HEK293 (cell line): ENCODE data around the gene HSPB6.

Experiments used
- CTCF ChIA-PET: fragments of 350-600 bp; formaldehyde crosslinking; extraction: SDS; loops from one replicate; lab custom pipeline; 2021; ENCODE audit warnings: antibody characterized with exemption; lab: Yijun Ruan, JAX
- POLR2A ChIA-PET: fragments of 300-600 bp; formaldehyde crosslinking; extraction: SDS; loops from one replicate; lab custom pipeline; 2020; ENCODE audit warnings: antibody characterized with exemption, inconsistent platforms; lab: Yijun Ruan, JAX
- H3K27ac ChIP-seq: fragments of 200-500 bp; sonication (Bioruptor generic); 2 replicates; pipeline ENCODE4 v1.5.1; 2014; ENCODE audit warnings: low read depth, low read length, control low read depth, inconsistent platforms; ENCODE audit errors: extremely low read depth
- H3K36me3 ChIP-seq, 2 experiments: fragments of 200-500 bp in 1 of 2; sonication (Bioruptor generic) in 1 of 2; 1 replicate in 1 of 2; 2 replicates in 1 of 2; pipeline ENCODE4 v1.5.1; 2014 to 2017; ENCODE audit warnings: inconsistent platforms in 2 of 2, low read length in 2 of 2; ENCODE audit not compliant: control insufficient read depth in 2 of 2, insufficient read depth in 1 of 2
- H3K4me1 ChIP-seq: fragments of 200-500 bp; sonication (Bioruptor generic); 2 replicates; pipeline ENCODE4 v1.5.1; 2014; ENCODE audit warnings: mild to moderate bottlenecking, low read length, inconsistent platforms; ENCODE audit not compliant: control insufficient read depth, insufficient read depth
- H3K4me3 ChIP-seq: 2 replicates; pipeline ENCODE4 v1.5.1; 2011; ENCODE audit warnings: low read depth, mild to moderate bottlenecking, control low read depth, low read length, moderate library complexity
- H3K9me3 ChIP-seq: fragments of 200-500 bp; sonication (Bioruptor generic); 2 replicates; pipeline ENCODE4 v1.5.1; 2014; ENCODE audit warnings: low read depth, low read length, inconsistent platforms; ENCODE audit not compliant: control insufficient read depth, insufficient read depth
- GLI4 ChIP-seq: fragments of 450-650 bp; formaldehyde crosslinking; IDR thresholded peaks from 2 replicates; pipeline ENCODE4 v1.5.1; 2016; ENCODE audit warnings: missing biosample characterization, missing genetic modification characterization
- GLIS1 ChIP-seq: fragments of 450-650 bp; formaldehyde crosslinking; IDR thresholded peaks from 2 replicates; pipeline ENCODE4 v1.5.1; 2016; ENCODE audit warnings: missing biosample characterization, missing genetic modification characterization
- IKZF3 ChIP-seq: fragments of 450-650 bp; IDR thresholded peaks from 2 replicates; pipeline ENCODE4 v1.5.0; 2018; ENCODE audit warnings: missing biosample characterization, mild to moderate bottlenecking, missing genetic modification characterization, moderate library complexity
- KLF7 ChIP-seq: fragments of 450-650 bp; formaldehyde crosslinking; IDR thresholded peaks from 2 replicates; pipeline ENCODE4 v1.5.1; 2016; ENCODE audit warnings: missing biosample characterization, missing genetic modification characterization, borderline replicate concordance
- KLF9 ChIP-seq: fragments of 450-650 bp; formaldehyde crosslinking; IDR thresholded peaks from 2 replicates; pipeline ENCODE4 v1.5.1; 2016; ENCODE audit warnings: missing biosample characterization, missing genetic modification characterization, low read depth
- SP2 ChIP-seq: fragments of 450-650 bp; formaldehyde crosslinking; IDR thresholded peaks from 2 replicates; pipeline ENCODE4 v1.5.1; 2016; ENCODE audit warnings: missing biosample characterization, missing genetic modification characterization
- ZEB2 ChIP-seq: fragments of 450-650 bp; formaldehyde crosslinking; IDR thresholded peaks from 2 replicates; pipeline ENCODE4 v1.5.1; 2016; ENCODE audit warnings: missing biosample characterization, missing genetic modification characterization
- ZIC2 ChIP-seq: fragments of 450-650 bp; formaldehyde crosslinking; IDR thresholded peaks from 2 replicates; pipeline ENCODE4 v1.5.1; 2016; ENCODE audit warnings: missing biosample characterization, missing genetic modification characterization
- ZNF138 ChIP-seq: fragments of 450-650 bp; formaldehyde crosslinking; IDR thresholded peaks from 2 replicates; pipeline ENCODE4 v1.5.1; 2016; ENCODE audit warnings: missing biosample characterization, missing genetic modification characterization, borderline replicate concordance
- ZNF155 ChIP-seq: fragments of 450-650 bp; formaldehyde crosslinking; IDR thresholded peaks from 2 replicates; pipeline ENCODE4 v1.5.1; 2016; ENCODE audit warnings: missing biosample characterization, missing genetic modification characterization
- ZNF16 ChIP-seq: fragments of 450-650 bp; formaldehyde crosslinking; IDR thresholded peaks from 2 replicates; pipeline ENCODE4 v1.5.1; 2016; ENCODE audit warnings: low read depth, missing biosample characterization, missing genetic modification characterization
- ZNF175 ChIP-seq: fragments of 450-650 bp; formaldehyde crosslinking; IDR thresholded peaks from 2 replicates; pipeline ENCODE4 v1.5.1; 2016; ENCODE audit warnings: missing biosample characterization, missing genetic modification characterization
- ZNF2 ChIP-seq: fragments of 450-650 bp; formaldehyde crosslinking; IDR thresholded peaks from 2 replicates; pipeline ENCODE4 v1.5.1; 2016; ENCODE audit warnings: missing biosample characterization, missing genetic modification characterization
- ZNF23 ChIP-seq: fragments of 450-650 bp; formaldehyde crosslinking; IDR thresholded peaks from 2 replicates; pipeline ENCODE4 v1.5.1; 2016; ENCODE audit warnings: missing biosample characterization, missing genetic modification characterization, borderline replicate concordance
- ZNF548 ChIP-seq: fragments of 450-650 bp; formaldehyde crosslinking; IDR thresholded peaks from 2 replicates; pipeline ENCODE4 v1.5.1; 2016; ENCODE audit warnings: missing biosample characterization, missing genetic modification characterization
- ZNF555 ChIP-seq: fragments of 450-650 bp; formaldehyde crosslinking; conservative IDR thresholded peaks from 2 replicates; pipeline ENCODE4 v1.5.1; 2017; ENCODE audit warnings: missing biosample characterization, mild to moderate bottlenecking, missing genetic modification characterization, inconsistent platforms
- ZNF660 ChIP-seq: fragments of 450-650 bp; IDR thresholded peaks from 2 replicates; pipeline ENCODE4 v1.5.1; 2018; ENCODE audit warnings: missing biosample characterization, mild to moderate bottlenecking, missing genetic modification characterization
- ZNF677 ChIP-seq: fragments of 450-650 bp; IDR thresholded peaks from 2 replicates; pipeline ENCODE4 v1.5.0; 2018; ENCODE audit warnings: missing biosample characterization, mild to moderate bottlenecking, missing genetic modification characterization, moderate library complexity
- ZNF76 ChIP-seq: fragments of 450-650 bp; formaldehyde crosslinking; IDR thresholded peaks from 2 replicates; pipeline ENCODE4; 2016; ENCODE audit warnings: low read depth, missing biosample characterization, missing genetic modification characterization, borderline replicate concordance
- ZNF776 ChIP-seq: fragments of 450-650 bp; formaldehyde crosslinking; IDR thresholded peaks from 2 replicates; pipeline ENCODE4 v1.5.0; 2017; ENCODE audit warnings: missing biosample characterization, missing genetic modification characterization, borderline replicate concordance
- ZNF792 ChIP-seq: fragments of 450-650 bp; formaldehyde crosslinking; IDR thresholded peaks from 2 replicates; pipeline ENCODE4 v1.5.1; 2016; ENCODE audit warnings: missing biosample characterization, missing genetic modification characterization
- TF ChIP-seq, protein P1 (sequence below): fragments of 450-650 bp; formaldehyde crosslinking; IDR thresholded peaks from 2 replicates; pipeline ENCODE4 v1.5.1; 2016; ENCODE audit warnings: missing biosample characterization, missing genetic modification characterization
- TF ChIP-seq, protein P2 (sequence below): fragments of 450-650 bp; formaldehyde crosslinking; IDR thresholded peaks from 2 replicates; pipeline ENCODE4 v1.5.1; 2016; ENCODE audit warnings: missing biosample characterization, missing genetic modification characterization, borderline replicate concordance
- TF ChIP-seq, protein P3 (sequence below): fragments of 450-650 bp; formaldehyde crosslinking; IDR thresholded peaks from 2 replicates; pipeline ENCODE4 v1.5.1; 2016; ENCODE audit warnings: missing biosample characterization, missing genetic modification characterization

The HSPB6 gene

DNA sequence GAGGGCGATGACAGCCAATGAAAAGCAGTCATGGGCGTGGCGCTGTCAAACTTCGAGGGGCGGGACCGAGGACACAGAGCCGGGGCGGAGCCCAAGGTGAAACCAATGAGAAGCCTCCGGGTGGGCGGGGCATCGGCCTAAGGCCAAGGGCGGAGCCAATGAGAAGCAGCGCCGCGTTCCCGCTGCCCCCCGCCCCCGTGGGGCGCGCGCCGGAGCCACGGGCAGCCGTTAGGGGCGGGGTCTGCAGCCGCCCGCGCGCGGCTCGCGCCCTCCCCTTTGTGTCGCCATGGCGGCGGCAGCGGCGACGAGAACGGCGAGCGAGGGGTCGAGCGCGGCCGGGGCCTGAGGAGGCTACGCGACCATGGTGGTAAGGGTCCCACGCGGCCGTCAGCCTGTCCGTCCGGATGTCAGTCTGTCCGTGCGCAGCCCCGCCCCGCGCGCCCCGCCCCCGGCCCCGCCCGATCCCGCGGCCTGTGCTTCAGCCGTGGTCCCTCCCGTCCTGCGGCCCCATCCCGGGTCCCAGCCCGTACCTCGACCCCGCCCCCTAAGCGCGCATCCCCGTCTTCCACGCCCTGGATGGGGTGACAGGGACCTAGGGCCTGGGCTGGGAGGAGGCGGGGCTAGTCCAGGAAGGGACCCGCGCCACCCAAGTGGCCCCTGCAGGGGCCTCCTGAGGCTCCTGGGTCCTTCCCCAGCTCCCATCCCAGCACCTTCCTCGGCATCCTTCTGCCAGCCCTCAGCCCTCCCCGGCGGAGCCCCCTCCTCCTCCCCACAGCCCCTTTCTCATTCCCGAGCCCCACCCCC, 18.7 kb upstream of the HSPB6 start, which contains the start of gene ARHGAP33:
TSS of gene ARHGAP33 (plus strand) at position 267 of the 804 bp plus-strand sequence. CDS start at position 362, 95 bp downstream.
- Histone ChIP-seq H3K4me1 (peaks cover 24% of the 10 kb centered on the region), H3K4me3 (peak within 1 kb of the TSS; percentile 59), H3K9me3 (no peaks in the 10 kb centered on the region), H3K27ac (peak within 1 kb of the TSS; percentile 48; the same call in 1 of the 2 replicates), H3K36me3 (peaks cover 22 to 25% of the 10 kb centered on the region in 2 experiments)
- ChIA-PET CTCF (no interaction called here), POLR2A (interaction anchor here (0.9 to 3.8 kb wide), 5 partner anchors 8 to 34 kb away, joined by 3 to 39 read pairs (median 8); partner anchors contain the start of genes IGFLR1, LIN37, PSENEN and U2AF1L4)
- TF ChIP-seq ZNF138 (no peak), ZNF548 (tag by site-specific recombination) (no peak), ZNF16 (tag by site-specific recombination) (no peak), ZNF175 (no peak), ZNF555 (no peak), SP2 (tag by site-specific recombination) (peak; percentile 99), ZNF660 (no peak; the same call in 1 of the 2 replicates), KLF9 (tag by site-specific recombination) (peak; percentile 89), ZNF76 (tag by site-specific recombination) (peak; percentile 46; the same call in 1 of the 2 replicates), IKZF3 (tag by site-specific recombination) (peak; percentile 51; the same call in 1 of the 2 replicates), ZNF155 (tag by site-specific recombination) (no peak), GLI4 (tag by site-specific recombination) (no peak), ZNF792 (tag by site-specific recombination) (no peak), ZNF776 (tag by site-specific recombination) (no peak), ZNF2 (tag by site-specific recombination) (no peak), ZIC2 (tag by site-specific recombination) (no peak), GLIS1 (tag by site-specific recombination) (no peak; the same call in none of the 2 replicates), ZNF23 (no peak), KLF7 (tag by site-specific recombination) (no peak), ZEB2 (tag by site-specific recombination) (no peak; the same call in 1 of the 2 replicates), ZNF677 (no peak)
- TF ChIP-seq, protein P1, sequence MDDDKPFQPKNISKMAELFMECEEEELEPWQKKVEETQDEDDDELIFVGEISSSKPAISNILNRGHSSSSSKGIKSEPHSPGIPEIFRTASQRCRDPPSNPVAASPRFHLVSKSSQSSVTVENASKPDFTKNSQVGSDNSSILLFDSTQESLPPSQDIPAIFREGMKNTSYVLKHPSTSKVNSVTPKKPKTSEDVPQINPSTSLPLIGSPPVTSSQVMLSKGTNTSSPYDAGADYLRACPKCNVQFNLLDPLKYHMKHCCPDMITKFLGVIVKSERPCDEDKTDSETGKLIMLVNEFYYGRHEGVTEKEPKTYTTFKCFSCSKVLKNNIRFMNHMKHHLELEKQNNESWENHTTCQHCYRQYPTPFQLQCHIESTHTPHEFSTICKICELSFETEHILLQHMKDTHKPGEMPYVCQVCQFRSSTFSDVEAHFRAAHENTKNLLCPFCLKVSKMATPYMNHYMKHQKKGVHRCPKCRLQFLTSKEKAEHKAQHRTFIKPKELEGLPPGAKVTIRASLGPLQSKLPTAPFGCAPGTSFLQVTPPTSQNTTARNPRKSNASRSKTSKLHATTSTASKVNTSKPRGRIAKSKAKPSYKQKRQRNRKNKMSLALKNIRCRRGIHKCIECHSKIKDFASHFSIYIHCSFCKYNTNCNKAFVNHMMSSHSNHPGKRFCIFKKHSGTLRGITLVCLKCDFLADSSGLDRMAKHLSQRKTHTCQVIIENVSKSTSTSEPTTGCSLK: no peak
- TF ChIP-seq, protein P2, sequence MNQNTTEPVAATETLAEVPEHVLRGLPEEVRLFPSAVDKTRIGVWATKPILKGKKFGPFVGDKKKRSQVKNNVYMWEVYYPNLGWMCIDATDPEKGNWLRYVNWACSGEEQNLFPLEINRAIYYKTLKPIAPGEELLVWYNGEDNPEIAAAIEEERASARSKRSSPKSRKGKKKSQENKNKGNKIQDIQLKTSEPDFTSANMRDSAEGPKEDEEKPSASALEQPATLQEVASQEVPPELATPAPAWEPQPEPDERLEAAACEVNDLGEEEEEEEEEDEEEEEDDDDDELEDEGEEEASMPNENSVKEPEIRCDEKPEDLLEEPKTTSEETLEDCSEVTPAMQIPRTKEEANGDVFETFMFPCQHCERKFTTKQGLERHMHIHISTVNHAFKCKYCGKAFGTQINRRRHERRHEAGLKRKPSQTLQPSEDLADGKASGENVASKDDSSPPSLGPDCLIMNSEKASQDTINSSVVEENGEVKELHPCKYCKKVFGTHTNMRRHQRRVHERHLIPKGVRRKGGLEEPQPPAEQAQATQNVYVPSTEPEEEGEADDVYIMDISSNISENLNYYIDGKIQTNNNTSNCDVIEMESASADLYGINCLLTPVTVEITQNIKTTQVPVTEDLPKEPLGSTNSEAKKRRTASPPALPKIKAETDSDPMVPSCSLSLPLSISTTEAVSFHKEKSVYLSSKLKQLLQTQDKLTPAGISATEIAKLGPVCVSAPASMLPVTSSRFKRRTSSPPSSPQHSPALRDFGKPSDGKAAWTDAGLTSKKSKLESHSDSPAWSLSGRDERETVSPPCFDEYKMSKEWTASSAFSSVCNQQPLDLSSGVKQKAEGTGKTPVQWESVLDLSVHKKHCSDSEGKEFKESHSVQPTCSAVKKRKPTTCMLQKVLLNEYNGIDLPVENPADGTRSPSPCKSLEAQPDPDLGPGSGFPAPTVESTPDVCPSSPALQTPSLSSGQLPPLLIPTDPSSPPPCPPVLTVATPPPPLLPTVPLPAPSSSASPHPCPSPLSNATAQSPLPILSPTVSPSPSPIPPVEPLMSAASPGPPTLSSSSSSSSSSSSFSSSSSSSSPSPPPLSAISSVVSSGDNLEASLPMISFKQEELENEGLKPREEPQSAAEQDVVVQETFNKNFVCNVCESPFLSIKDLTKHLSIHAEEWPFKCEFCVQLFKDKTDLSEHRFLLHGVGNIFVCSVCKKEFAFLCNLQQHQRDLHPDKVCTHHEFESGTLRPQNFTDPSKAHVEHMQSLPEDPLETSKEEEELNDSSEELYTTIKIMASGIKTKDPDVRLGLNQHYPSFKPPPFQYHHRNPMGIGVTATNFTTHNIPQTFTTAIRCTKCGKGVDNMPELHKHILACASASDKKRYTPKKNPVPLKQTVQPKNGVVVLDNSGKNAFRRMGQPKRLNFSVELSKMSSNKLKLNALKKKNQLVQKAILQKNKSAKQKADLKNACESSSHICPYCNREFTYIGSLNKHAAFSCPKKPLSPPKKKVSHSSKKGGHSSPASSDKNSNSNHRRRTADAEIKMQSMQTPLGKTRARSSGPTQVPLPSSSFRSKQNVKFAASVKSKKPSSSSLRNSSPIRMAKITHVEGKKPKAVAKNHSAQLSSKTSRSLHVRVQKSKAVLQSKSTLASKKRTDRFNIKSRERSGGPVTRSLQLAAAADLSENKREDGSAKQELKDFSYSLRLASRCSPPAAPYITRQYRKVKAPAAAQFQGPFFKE (tag by site-specific recombination): no peak
- TF ChIP-seq, protein P3, sequence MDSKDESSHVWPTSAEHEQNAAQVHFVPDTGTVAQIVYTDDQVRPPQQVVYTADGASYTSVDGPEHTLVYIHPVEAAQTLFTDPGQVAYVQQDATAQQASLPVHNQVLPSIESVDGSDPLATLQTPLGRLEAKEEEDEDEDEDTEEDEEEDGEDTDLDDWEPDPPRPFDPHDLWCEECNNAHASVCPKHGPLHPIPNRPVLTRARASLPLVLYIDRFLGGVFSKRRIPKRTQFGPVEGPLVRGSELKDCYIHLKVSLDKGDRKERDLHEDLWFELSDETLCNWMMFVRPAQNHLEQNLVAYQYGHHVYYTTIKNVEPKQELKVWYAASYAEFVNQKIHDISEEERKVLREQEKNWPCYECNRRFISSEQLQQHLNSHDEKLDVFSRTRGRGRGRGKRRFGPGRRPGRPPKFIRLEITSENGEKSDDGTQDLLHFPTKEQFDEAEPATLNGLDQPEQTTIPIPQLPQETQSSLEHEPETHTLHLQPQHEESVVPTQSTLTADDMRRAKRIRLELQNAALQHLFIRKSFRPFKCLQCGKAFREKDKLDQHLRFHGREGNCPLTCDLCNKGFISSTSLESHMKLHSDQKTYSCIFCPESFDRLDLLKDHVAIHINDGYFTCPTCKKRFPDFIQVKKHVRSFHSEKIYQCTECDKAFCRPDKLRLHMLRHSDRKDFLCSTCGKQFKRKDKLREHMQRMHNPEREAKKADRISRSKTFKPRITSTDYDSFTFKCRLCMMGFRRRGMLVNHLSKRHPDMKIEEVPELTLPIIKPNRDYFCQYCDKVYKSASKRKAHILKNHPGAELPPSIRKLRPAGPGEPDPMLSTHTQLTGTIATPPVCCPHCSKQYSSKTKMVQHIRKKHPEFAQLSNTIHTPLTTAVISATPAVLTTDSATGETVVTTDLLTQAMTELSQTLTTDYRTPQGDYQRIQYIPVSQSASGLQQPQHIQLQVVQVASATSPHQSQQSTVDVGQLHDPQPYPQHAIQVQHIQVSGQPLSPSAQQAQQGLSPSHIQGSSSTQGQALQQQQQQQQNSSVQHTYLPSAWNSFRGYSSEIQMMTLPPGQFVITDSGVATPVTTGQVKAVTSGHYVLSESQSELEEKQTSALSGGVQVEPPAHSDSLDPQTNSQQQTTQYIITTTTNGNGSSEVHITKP (tag by site-specific recombination): peak; percentile 76
